Measurements from ENCODE around the gene PTX4. TPM values are rescaled to one million over a fixed set of nuclear protein-coding genes. Genes with fewer than 3 reads are reported as not detected.

Gene PTX4
- total RNA-seq = not detected

DNA sequence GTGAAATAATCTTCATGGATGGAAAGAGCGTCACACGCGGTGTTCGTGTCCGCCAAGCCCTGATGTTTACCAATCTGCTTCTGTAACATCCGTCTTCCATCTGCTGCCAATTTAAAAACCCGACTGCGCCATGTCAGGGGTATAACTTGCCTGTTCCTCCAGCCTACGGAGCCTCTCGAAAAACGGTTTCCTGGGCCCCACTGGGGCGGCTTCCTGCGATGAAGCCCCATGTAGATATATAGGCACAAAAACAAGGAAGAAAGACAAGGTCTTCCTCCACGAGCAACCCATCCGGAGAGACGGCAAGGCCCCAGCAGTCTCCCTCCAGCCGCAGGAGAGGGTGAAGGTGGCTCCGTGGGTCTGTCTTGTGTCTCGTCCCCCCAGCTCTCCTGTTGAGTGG lies at the start of gene PTX4:
Gene PTX4, minus strand, starts transcription at position 326 of the 400 bp plus-strand sequence. Its CDS starts 35 bp downstream, at position 291.
- Histone ChIP-seq H3K27me3 (no peaks in the 10 kb centered on the region), H3K27ac (no peak within 1 kb of the TSS), H3K9me3 (no peaks in the 10 kb centered on the region), H3K36me3 (no peaks in the 10 kb centered on the region), H3K4me1 (peaks cover 0 to 3% of the 10 kb centered on the region in 2 donors), H3K4me3 (no peak within 1 kb of the TSS)
- TF ChIP-seq POLR2AphosphoS5 (IDR thresholded peaks at IDR 0.05) = no peak
- TF ChIP-seq POLR2A (IDR thresholded peaks at IDR 0.05) = no peak
- TF ChIP-seq, protein P1, sequence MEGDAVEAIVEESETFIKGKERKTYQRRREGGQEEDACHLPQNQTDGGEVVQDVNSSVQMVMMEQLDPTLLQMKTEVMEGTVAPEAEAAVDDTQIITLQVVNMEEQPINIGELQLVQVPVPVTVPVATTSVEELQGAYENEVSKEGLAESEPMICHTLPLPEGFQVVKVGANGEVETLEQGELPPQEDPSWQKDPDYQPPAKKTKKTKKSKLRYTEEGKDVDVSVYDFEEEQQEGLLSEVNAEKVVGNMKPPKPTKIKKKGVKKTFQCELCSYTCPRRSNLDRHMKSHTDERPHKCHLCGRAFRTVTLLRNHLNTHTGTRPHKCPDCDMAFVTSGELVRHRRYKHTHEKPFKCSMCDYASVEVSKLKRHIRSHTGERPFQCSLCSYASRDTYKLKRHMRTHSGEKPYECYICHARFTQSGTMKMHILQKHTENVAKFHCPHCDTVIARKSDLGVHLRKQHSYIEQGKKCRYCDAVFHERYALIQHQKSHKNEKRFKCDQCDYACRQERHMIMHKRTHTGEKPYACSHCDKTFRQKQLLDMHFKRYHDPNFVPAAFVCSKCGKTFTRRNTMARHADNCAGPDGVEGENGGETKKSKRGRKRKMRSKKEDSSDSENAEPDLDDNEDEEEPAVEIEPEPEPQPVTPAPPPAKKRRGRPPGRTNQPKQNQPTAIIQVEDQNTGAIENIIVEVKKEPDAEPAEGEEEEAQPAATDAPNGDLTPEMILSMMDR (IDR thresholded peaks at IDR 0.05) = no peak
- intact Hi-C loops (cut with DNase I; ENCODE audit: low total_unique reads) = no loop called here
- DNase-seq (ENCODE audit: low spot score in 2 of 2) = no peak

GRCh38 chr16:1537763-1538289 lies 49.1 kb upstream of the PTX4 start:
- Histone ChIP-seq H3K36me3 (no peaks in the 10 kb centered on the region), H3K4me1 (peaks cover 3 to 6% of the 10 kb centered on the region in 2 donors), H3K27ac (peak overlapping the region in 1 of 2 donors; percentile 9), H3K9me3 (no peaks in the 10 kb centered on the region), H3K4me3 (peak overlapping the region in 2 of 3 donors; percentile 72 to 91), H3K27me3 (no peaks in the 10 kb centered on the region)
- TF ChIP-seq, protein P1 (IDR thresholded peaks at IDR 0.05) = no peak
- no peak for TF ChIP-seq POLR2A (IDR thresholded peaks at IDR 0.05)
- no peak for TF ChIP-seq POLR2AphosphoS5 (IDR thresholded peaks at IDR 0.05)
- intact Hi-C loops (cut with DNase I; ENCODE audit: low total_unique reads) = loop anchor here (10.0 kb wide), 1 partner anchor 123 kb away; the partner anchor contains the start of gene UNKL
- no peak for DNase-seq (ENCODE audit: low spot score in 2 of 2)

DNA sequence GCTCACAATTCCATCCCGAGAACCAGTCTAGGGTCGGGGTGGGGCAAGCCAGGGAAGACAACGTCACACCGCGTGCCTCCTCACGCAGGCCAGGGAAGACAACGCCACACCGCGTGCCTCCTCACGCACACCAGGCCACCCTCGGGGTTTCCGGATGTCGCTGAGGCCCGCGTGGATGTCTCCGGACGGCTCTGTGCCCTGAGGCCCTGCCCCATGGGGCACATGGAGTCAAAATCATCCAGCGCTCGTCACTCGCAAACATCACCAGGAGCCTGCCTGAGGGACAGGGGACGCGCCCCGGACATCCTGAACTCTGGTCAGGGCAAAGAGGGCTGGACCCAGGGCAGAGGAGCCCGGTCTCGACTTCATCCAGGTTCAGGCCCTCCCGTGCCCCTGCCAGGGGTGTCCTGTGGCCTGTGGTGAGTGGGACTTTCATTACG lies 48.4 kb upstream of the PTX4 start:
- H3K36me3 ChIP-seq = no peaks in the 10 kb centered on the region
- intact Hi-C loops (cut with DNase I; ENCODE audit: low total_unique reads) = loop anchor here (10.0 kb wide), 1 partner anchor 122 kb away; the partner anchor contains the start of gene UNKL
- no peaks in the 10 kb centered on the region for H3K27me3 ChIP-seq
- no peaks in the 10 kb centered on the region for H3K9me3 ChIP-seq
- peaks cover 9% of the 10 kb centered on the region in 2 donors for H3K4me1 ChIP-seq
- DNase-seq (ENCODE audit: low spot score in 2 of 2) = no peak
- TF ChIP-seq POLR2A (IDR thresholded peaks at IDR 0.05) = no peak
- TF ChIP-seq POLR2AphosphoS5 (IDR thresholded peaks at IDR 0.05) = no peak
- TF ChIP-seq, protein P1 (IDR thresholded peaks at IDR 0.05) = no peak
- peak overlapping the region; percentile 68 to 91 (median 72) for H3K4me3 ChIP-seq
- H3K27ac ChIP-seq = peak overlapping the region in 1 of 2 donors; percentile 9

GRCh38 chr16:1536601-1537000 lies 47.9 kb upstream of the PTX4 start:
- H3K4me1 ChIP-seq = peaks cover 12 to 14% of the 10 kb centered on the region in 2 donors
- no peaks in the 10 kb centered on the region for H3K9me3 ChIP-seq
- TF ChIP-seq, protein P1 (IDR thresholded peaks at IDR 0.05) = no peak
- no peak for TF ChIP-seq POLR2AphosphoS5 (IDR thresholded peaks at IDR 0.05)
- no peak for TF ChIP-seq POLR2A (IDR thresholded peaks at IDR 0.05)
- DNase-seq (ENCODE audit: low spot score in 2 of 2) = no peak
- no peaks in the 10 kb centered on the region for H3K27me3 ChIP-seq
- intact Hi-C loops (cut with DNase I; ENCODE audit: low total_unique reads) = loop anchor here (10.0 kb wide), 1 partner anchor 122 kb away; the partner anchor contains the start of gene UNKL
- H3K4me3 ChIP-seq = peak overlapping the region; percentile 68 to 91 (median 72)
- no peaks in the 10 kb centered on the region for H3K36me3 ChIP-seq
- peak overlapping the region in 1 of 2 donors; percentile 7 for H3K27ac ChIP-seq
